Gastroesophageal sphincter (tissue), 3 donors: ENCODE data around the gene EXD3.

Experiments
- CTCF ChIP-seq, 4 experiments: fragments of 200-600 bp in 2 of 4; fragments of 450-650 bp in 2 of 4; sonication (generic) in 1 of 4; IDR thresholded peaks; one replicate each; pipeline ENCODE4 v1.5.1; 2017 to 2019; ENCODE audit warnings: antibody characterized with exemption in 4 of 4, mild to moderate bottlenecking in 2 of 4, moderate library complexity in 2 of 4
- POLR2A ChIP-seq, 2 donors: fragments of 450-650 bp; IDR thresholded peaks; one replicate each; pipeline ENCODE4 v1.6.1; 2017; ENCODE audit warnings: antibody characterized with exemption in 2 of 2, mild to moderate bottlenecking in 2 of 2, moderate library complexity in 1 of 2
- POLR2AphosphoS5 ChIP-seq: sonication (generic); formaldehyde crosslinking; IDR thresholded peaks from one replicate; pipeline ENCODE4 v1.6.1; 2017; ENCODE audit warnings: antibody characterized with exemption

GRCh38 chr9:137336735-137337134, 86.2 kb downstream of the EXD3 start:
- TF ChIP-seq CTCF (IDR thresholded peaks at IDR 0.05), result no peak
- TF ChIP-seq POLR2A (IDR thresholded peaks at IDR 0.05), result no peak
- TF ChIP-seq POLR2AphosphoS5, result no peak
